Esophagus muscularis mucosa (tissue), 4 donors: ENCODE results near the gene SZT2.

ENCODE experiments used
- EP300 ChIP-seq: sonication (generic); formaldehyde crosslinking; IDR thresholded peaks from one replicate; pipeline ENCODE4 v1.6.1; 2017; ENCODE audit warnings: antibody characterized with exemption
- POLR2A ChIP-seq: fragments of 450-650 bp; IDR thresholded peaks from one replicate; pipeline ENCODE4 v1.6.1; 2017; ENCODE audit warnings: antibody characterized with exemption, moderate library complexity, mild to moderate bottlenecking, low read depth
- POLR2AphosphoS5 ChIP-seq, 2 donors: sonication (generic); formaldehyde crosslinking; IDR thresholded peaks; one replicate each; pipeline ENCODE4 v1.6.1; 2017; ENCODE audit warnings: antibody characterized with exemption in 2 of 2
- TF ChIP-seq, protein P1 (sequence below), 3 experiments: fragments of 200-600 bp in 2 of 3; fragments of 450-650 bp in 1 of 3; sonication (generic) in 2 of 3; IDR thresholded peaks; one replicate each; pipeline ENCODE4 v1.5.1; 2017 to 2019; ENCODE audit warnings: antibody characterized with exemption in 3 of 3, mild to moderate bottlenecking in 2 of 3, moderate library complexity in 1 of 3

- TF ChIP-seq, protein P1, sequence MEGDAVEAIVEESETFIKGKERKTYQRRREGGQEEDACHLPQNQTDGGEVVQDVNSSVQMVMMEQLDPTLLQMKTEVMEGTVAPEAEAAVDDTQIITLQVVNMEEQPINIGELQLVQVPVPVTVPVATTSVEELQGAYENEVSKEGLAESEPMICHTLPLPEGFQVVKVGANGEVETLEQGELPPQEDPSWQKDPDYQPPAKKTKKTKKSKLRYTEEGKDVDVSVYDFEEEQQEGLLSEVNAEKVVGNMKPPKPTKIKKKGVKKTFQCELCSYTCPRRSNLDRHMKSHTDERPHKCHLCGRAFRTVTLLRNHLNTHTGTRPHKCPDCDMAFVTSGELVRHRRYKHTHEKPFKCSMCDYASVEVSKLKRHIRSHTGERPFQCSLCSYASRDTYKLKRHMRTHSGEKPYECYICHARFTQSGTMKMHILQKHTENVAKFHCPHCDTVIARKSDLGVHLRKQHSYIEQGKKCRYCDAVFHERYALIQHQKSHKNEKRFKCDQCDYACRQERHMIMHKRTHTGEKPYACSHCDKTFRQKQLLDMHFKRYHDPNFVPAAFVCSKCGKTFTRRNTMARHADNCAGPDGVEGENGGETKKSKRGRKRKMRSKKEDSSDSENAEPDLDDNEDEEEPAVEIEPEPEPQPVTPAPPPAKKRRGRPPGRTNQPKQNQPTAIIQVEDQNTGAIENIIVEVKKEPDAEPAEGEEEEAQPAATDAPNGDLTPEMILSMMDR (IDR thresholded peaks at IDR 0.05): no peak
- TF ChIP-seq POLR2A (no peak), POLR2AphosphoS5 (IDR thresholded peaks at IDR 0.05) (no peak), EP300 (no peak)
Measured at GRCh38 chr1:43484367-43484766, 94.7 kb downstream of the SZT2 start.
